HG03378 (cell line): Measurements from ENCODE around the gene TAS2R50.

Experiments
- ATAC-seq: cut with Tn5 transposase; IDR thresholded peaks from one replicate; pipeline ENCODE4 v1.9.1; 2021; ENCODE audit warnings: mild to moderate bottlenecking, moderate library complexity; ENCODE audit not compliant: unreplicated experiment

Gene TAS2R50

GRCh38 chr12:10956085-10956484 lies 30.6 kb downstream of the TAS2R50 start:
- no peak for ATAC-seq

GRCh38 chr12:10952645-10953044 lies 34.1 kb downstream of the TAS2R50 start:
- no peak for ATAC-seq

GRCh38 chr12:10943167-10943566 lies 43.5 kb downstream of the TAS2R50 start:
- no peak for ATAC-seq

- no peak for ATAC-seq
Measured at GRCh38 chr12:10941916-10942607, 44.6 kb downstream of the TAS2R50 start.

- no peak for ATAC-seq
Measured at GRCh38 chr12:10941369-10941768, 45.3 kb downstream of the TAS2R50 start.

- no peak for ATAC-seq
Measured at GRCh38 chr12:10940389-10940788, 46.3 kb downstream of the TAS2R50 start.

- ATAC-seq, result no peak
Measured at GRCh38 chr12:10939163-10939562, 47.5 kb downstream of the TAS2R50 start, which contains the start of gene TAS2R14. TSS of gene TAS2R14 (minus strand) at chr12:10939263. CDS start at chr12:10939207, 56 bp downstream.

GRCh38 chr12:10936506-10936905 lies 50.2 kb downstream of the TAS2R50 start:
- no peak for ATAC-seq
